ENCODE measurements around the gene ZNRF2.

ZNRF2 gene

DNA sequence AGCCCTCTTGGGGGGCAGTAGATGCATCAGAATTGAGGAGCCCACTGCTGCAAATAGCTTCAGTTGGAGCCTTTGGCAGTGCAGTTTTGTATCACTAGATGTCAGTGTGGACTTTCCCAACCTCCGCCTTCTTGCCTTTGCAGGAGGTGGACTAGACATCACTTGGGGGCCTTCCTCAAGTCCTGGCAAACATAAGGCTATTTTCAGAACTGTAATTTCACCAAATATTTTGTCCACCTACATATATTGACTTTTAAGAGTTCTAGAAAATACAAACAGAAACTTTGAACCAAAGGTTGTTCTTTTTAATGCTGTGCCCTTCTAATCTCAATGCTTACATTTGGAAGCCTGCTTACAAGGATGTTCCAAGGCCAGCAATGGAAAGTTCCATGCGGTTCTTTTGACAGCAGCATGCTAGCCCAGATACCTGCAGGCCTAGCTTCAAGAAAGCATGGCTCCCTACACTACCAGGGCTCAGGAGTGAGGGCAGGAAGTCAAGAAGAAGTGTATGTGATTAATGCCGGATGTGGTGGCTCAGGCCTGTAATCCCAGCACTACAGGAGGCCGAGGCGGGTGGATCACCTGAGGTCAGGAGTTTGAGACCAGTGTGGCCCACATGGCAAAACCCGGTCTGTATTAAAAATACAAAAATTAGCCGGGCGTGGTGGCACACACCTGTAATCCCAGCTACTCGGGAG is 8.0 kb upstream of the ZNRF2 start:
- Histone ChIP-seq H3K9me3 (ENCODE audit: control insufficient read depth, low read length) (no peaks in the 10 kb centered on the region), H3K27me3 (ENCODE audit: control insufficient read depth, insufficient read depth, low read length, poor library complexity, severe bottlenecking) (no peaks in the 10 kb centered on the region), H3K4me3 (ENCODE audit: insufficient read depth, low read depth, low read length) (no peak overlapping the region), H3K36me3 (ENCODE audit: control insufficient read depth, insufficient read depth, low read length) (no peaks in the 10 kb centered on the region), H3K27ac (ENCODE audit: insufficient read depth, low read depth, low read length, poor library complexity, severe bottlenecking) (no peak overlapping the region), H3K4me1 (ENCODE audit: control insufficient read depth, insufficient read depth, low read length) (no peaks in the 10 kb centered on the region)
- WGBS, 2 experiments: 87 to 89% methylated on average over 9 of the region's 9 CpGs

DNA sequence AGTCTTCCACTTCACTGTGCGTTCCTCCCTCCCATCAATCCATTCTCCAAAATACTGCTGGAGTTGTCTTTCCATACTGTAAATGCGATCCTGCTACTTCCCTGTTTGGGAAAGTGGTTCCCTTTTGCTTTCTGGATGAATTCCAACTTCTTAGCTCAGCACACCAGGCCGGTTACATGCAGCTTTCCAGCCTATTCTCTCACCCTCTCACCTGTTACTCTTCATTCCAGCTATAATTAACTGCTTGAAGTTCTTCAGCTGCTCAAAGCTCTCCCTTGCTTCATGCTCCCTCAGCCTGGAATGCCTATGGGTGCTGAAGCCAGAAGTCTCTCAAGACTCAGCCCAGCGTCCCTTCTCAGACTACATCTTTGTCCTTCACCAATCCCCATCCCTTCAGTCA is 6.0 kb upstream of the ZNRF2 start:
- 93 to 95% methylated on average over 4 of the region's 4 CpGs for WGBS, 2 experiments
- Histone ChIP-seq H3K27me3 (ENCODE audit: control insufficient read depth, insufficient read depth, low read length, poor library complexity, severe bottlenecking) (no peaks in the 10 kb centered on the region), H3K27ac (ENCODE audit: insufficient read depth, low read depth, low read length, poor library complexity, severe bottlenecking) (no peak overlapping the region), H3K9me3 (ENCODE audit: control insufficient read depth, low read length) (no peaks in the 10 kb centered on the region), H3K36me3 (ENCODE audit: control insufficient read depth, insufficient read depth, low read length) (no peaks in the 10 kb centered on the region), H3K4me3 (ENCODE audit: insufficient read depth, low read depth, low read length) (no peak overlapping the region), H3K4me1 (ENCODE audit: control insufficient read depth, insufficient read depth, low read length) (no peaks in the 10 kb centered on the region)

DNA sequence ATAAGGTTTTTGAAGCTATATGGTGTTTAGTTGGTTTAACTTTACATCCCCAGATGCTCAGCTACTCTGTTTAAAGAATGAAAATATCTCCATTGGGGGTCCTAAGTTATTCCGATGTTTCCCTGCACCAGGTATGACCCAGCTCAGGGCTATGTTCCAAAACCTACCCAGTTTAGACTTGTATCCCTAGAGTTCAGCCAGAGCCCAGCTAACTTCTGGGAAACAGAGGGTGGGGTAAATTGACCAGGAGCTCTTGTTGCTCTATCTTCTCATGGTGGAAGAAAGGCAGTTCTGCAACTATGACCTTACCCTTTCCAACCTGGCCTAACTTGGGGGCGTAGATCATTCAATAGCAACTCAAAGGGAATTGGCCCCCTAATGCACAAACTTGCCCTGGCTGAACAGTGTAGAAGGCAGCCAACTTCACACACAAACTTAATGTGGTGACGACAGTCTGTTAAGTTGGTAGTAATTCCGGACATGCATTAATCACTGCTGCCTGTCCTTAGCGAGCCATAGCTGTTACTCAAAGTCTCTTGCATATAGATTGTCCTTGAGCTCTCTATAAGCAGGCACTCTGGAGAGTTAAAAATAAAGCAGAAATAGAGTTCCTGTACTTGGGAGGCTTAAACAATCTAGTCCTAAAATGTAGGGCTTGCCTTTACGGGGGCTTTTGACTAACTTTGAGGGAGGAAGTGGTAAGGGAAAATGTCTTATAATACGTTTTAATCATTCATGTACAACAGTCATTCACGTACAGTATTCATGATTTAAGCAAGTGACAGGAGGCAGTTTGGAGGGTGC is 5.3 kb upstream of the ZNRF2 start:
- WGBS, 2 experiments: 93 to 96% methylated on average over 8 of the region's 8 CpGs
- no peak overlapping the region for H3K27ac ChIP-seq (ENCODE audit: insufficient read depth, low read depth, low read length, poor library complexity, severe bottlenecking)

DNA sequence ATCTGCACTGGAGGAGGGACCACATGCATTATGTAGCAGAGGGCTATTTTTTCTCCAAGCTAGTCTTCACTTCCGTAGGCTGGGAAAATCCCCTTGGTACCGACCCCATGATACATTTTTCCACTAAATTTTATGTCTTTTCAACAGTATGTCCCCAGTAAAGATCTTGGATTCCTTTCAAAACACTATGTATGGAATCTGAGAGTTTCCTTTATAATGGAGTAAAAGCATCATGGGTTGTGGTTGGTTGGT is 4.8 kb upstream of the ZNRF2 start:
- H3K36me3 ChIP-seq (ENCODE audit: control insufficient read depth, insufficient read depth, low read length): no peaks in the 10 kb centered on the region
- no peaks in the 10 kb centered on the region for H3K9me3 ChIP-seq (ENCODE audit: control insufficient read depth, low read length)
- H3K27me3 ChIP-seq (ENCODE audit: control insufficient read depth, insufficient read depth, low read length, poor library complexity, severe bottlenecking): no peaks in the 10 kb centered on the region
- no peak overlapping the region for H3K27ac ChIP-seq (ENCODE audit: insufficient read depth, low read depth, low read length, poor library complexity, severe bottlenecking)
- 95 to 96% methylated on average over 2 of the region's 2 CpGs for WGBS, 2 experiments
- H3K4me1 ChIP-seq (ENCODE audit: control insufficient read depth, insufficient read depth, low read length): no peaks in the 10 kb centered on the region
- H3K4me3 ChIP-seq (ENCODE audit: insufficient read depth, low read depth, low read length): no peak overlapping the region

More for the DNA sequence above, 5.3 kb upstream of the ZNRF2 start:
- Histone ChIP-seq H3K4me1 (ENCODE audit: control insufficient read depth, insufficient read depth, low read length) (no peaks in the 10 kb centered on the region), H3K27me3 (ENCODE audit: control insufficient read depth, insufficient read depth, low read length, poor library complexity, severe bottlenecking) (no peaks in the 10 kb centered on the region), H3K36me3 (ENCODE audit: control insufficient read depth, insufficient read depth, low read length) (no peaks in the 10 kb centered on the region), H3K4me3 (ENCODE audit: insufficient read depth, low read depth, low read length) (no peak overlapping the region), H3K9me3 (ENCODE audit: control insufficient read depth, low read length) (no peaks in the 10 kb centered on the region)

DNA sequence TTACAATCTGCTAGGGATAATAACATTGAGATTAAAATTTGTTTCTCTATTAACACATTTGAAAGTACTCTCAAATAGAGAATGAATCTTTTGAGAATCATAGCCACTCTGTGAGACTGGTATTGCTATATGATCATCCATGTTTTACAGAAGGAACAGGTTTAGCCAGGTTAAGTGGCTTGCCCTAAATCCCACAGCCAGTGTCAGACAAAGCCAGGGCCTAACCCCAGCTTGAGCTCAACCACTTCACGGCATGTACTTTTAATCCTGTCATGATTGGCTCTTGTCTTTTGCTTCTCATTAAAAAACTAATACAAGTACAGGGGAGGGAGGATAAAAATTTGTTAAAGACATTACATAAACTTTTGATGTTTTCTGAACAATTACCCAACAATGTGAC is 3.8 kb upstream of the ZNRF2 start:
- Histone ChIP-seq H3K4me3 (ENCODE audit: insufficient read depth, low read depth, low read length) (no peak overlapping the region), H3K27me3 (ENCODE audit: control insufficient read depth, insufficient read depth, low read length, poor library complexity, severe bottlenecking) (no peaks in the 10 kb centered on the region), H3K9me3 (ENCODE audit: control insufficient read depth, low read length) (no peaks in the 10 kb centered on the region), H3K27ac (ENCODE audit: insufficient read depth, low read depth, low read length, poor library complexity, severe bottlenecking) (no peak overlapping the region), H3K36me3 (ENCODE audit: control insufficient read depth, insufficient read depth, low read length) (no peaks in the 10 kb centered on the region), H3K4me1 (ENCODE audit: control insufficient read depth, insufficient read depth, low read length) (no peaks in the 10 kb centered on the region)
- 25 to 57% methylated on average over 1 of the region's 1 CpG for WGBS, 2 experiments

DNA sequence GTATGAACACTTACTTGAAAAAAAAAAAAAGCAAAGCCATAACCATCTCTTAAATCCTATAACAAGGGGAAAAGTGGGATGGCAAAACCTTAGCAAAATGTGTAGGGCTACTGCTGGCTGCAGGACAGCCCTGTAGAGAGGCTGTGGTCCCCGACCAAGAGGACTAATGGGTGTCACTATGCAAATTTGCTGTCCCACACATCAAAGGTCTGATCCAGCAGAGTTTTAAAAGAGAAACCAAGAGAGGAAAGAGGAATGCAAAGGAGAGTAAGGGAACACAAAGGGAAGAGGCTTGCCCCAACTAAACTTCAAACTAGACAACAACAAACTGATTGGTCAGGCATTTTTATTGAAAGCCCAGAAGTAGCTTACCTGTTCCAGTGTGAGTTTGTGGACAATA is 3.1 kb upstream of the ZNRF2 start:
- WGBS, 2 experiments: 5 to 9% methylated on average over 1 of the region's 1 CpG
- no peaks in the 10 kb centered on the region for H3K9me3 ChIP-seq (ENCODE audit: control insufficient read depth, low read length)

DNA sequence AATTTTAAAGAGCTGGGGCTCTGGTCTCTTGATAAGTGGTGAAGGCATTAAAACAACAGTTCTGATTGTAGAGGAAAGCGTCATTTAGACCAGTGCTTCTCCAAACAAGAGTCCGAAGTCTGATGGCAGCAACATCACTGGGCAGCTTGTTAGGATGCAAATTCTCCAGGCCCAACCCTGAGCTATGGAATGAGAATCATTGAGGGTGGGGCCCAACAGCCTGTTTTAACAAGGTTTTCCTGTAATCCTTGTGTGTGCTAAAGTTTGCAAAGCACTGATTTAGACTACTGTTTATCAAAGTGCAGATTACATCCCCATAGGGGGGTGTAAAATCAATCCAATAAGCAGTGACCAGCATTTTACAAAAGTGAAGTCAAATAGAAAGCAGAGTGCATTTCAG is 2.6 kb upstream of the ZNRF2 start:
- Histone ChIP-seq H3K27ac (ENCODE audit: insufficient read depth, low read depth, low read length, poor library complexity, severe bottlenecking) (no peak overlapping the region), H3K36me3 (ENCODE audit: control insufficient read depth, insufficient read depth, low read length) (no peaks in the 10 kb centered on the region), H3K4me1 (ENCODE audit: control insufficient read depth, insufficient read depth, low read length) (no peaks in the 10 kb centered on the region), H3K4me3 (ENCODE audit: insufficient read depth, low read depth, low read length) (no peak overlapping the region), H3K27me3 (ENCODE audit: control insufficient read depth, insufficient read depth, low read length, poor library complexity, severe bottlenecking) (no peaks in the 10 kb centered on the region), H3K9me3 (ENCODE audit: control insufficient read depth, low read length) (no peaks in the 10 kb centered on the region)
- 75 to 85% methylated on average over 2 of the region's 2 CpGs for WGBS, 2 experiments

More for the DNA sequence above, 3.1 kb upstream of the ZNRF2 start:
- no peaks in the 10 kb centered on the region for H3K36me3 ChIP-seq (ENCODE audit: control insufficient read depth, insufficient read depth, low read length)
- no peaks in the 10 kb centered on the region for H3K4me1 ChIP-seq (ENCODE audit: control insufficient read depth, insufficient read depth, low read length)
- H3K27ac ChIP-seq (ENCODE audit: insufficient read depth, low read depth, low read length, poor library complexity, severe bottlenecking): no peak overlapping the region
- no peak overlapping the region for H3K4me3 ChIP-seq (ENCODE audit: insufficient read depth, low read depth, low read length)
- H3K27me3 ChIP-seq (ENCODE audit: control insufficient read depth, insufficient read depth, low read length, poor library complexity, severe bottlenecking): no peaks in the 10 kb centered on the region

DNA sequence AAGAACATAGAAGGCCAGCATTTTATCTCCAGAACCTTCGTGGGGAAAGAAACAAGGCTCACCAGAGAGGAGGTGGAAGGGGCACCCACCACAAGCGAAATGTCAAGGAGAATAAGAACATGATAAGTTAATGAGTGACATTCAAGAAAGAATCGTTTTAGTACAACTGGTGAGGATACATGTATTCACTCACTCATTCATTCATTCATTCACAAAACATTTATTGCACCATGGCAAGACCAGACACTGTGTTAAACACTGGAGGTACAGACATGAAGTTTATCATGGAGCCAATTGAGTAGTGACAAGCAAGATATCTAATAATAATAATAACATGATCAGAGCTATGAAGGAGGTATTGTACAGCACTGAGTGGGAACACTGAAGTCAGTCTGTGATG is 1.7 kb upstream of the ZNRF2 start:
- H3K27ac ChIP-seq (ENCODE audit: insufficient read depth, low read depth, low read length, poor library complexity, severe bottlenecking): no peak overlapping the region
- no peaks in the 10 kb centered on the region for H3K9me3 ChIP-seq (ENCODE audit: control insufficient read depth, low read length)
- 89 to 97% methylated on average over 3 of the region's 3 CpGs for WGBS, 2 experiments
- H3K27me3 ChIP-seq (ENCODE audit: control insufficient read depth, insufficient read depth, low read length, poor library complexity, severe bottlenecking): no peaks in the 10 kb centered on the region
- no peaks in the 10 kb centered on the region for H3K4me1 ChIP-seq (ENCODE audit: control insufficient read depth, insufficient read depth, low read length)
- no peak overlapping the region for H3K4me3 ChIP-seq (ENCODE audit: insufficient read depth, low read depth, low read length)
- H3K36me3 ChIP-seq (ENCODE audit: control insufficient read depth, insufficient read depth, low read length): no peaks in the 10 kb centered on the region

DNA sequence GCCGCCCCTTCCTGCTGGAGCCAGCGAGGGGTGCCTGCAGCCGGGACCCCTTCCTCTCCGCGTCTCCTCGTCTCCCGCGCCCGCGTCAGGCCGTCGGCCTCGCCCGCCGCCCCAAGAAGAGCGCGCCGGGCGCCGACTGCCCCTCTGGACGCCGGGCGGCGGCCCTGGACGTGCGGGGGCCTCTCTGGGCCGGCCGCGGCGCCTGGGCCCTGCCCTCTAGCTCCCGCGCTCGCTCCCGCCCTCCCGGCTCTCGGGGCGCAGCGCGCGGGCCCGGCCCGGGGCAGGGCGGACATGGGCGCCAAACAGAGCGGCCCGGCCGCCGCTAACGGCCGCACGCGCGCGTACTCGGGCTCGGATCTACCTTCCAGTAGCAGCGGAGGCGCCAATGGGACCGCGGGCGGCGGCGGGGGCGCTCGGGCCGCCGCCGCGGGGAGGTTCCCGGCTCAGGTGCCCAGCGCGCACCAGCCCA is 704 bp downstream of the ZNRF2 start:
- Histone ChIP-seq H3K27me3 (ENCODE audit: control insufficient read depth, insufficient read depth, low read length, poor library complexity, severe bottlenecking) (no peaks in the 10 kb centered on the region), H3K27ac (ENCODE audit: insufficient read depth, low read depth, low read length, poor library complexity, severe bottlenecking) (peak overlapping the region; percentile 84), H3K4me3 (ENCODE audit: insufficient read depth, low read depth, low read length) (peak overlapping the region; percentile 79), H3K36me3 (ENCODE audit: control insufficient read depth, insufficient read depth, low read length) (no peaks in the 10 kb centered on the region), H3K4me1 (ENCODE audit: control insufficient read depth, insufficient read depth, low read length) (no peaks in the 10 kb centered on the region), H3K9me3 (ENCODE audit: control insufficient read depth, low read length) (no peaks in the 10 kb centered on the region)
- 0% methylated on average over 72 of the region's 72 CpGs for WGBS, 2 experiments

DNA sequence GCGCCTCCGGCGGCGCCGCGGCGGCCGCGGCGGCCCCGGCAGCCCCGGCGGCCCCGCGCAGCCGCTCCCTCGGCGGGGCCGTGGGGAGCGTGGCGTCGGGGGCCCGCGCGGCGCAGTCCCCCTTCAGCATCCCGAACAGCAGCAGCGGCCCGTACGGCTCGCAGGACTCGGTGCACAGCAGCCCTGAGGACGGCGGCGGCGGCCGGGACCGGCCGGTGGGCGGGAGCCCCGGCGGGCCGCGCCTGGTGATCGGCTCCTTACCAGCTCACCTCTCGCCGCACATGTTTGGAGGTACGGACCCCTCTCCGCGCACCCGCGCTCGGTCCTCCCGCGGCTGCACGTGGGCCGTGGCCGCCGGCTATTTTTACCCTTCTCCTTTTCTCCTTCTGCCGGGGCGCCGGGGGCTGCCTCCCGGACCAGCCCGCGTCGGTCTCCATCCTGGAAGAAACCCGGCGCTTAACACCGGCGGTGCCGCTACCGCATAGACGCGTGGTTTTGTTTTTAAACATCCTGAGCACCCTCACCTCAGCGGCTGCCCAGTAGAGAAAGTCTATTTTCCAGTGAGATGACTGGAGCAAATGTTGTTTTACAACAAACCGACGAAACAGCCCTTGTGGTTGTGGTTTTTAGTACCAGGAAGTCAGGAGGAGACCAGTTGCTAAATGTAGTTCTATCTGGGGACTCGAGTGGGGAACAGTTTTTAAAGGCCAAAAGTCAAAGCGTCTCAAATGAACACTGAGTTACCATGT is 1.3 kb downstream of the ZNRF2 start:
- Histone ChIP-seq H3K4me3 (ENCODE audit: insufficient read depth, low read depth, low read length) (peak overlapping the region; percentile 79), H3K4me1 (ENCODE audit: control insufficient read depth, insufficient read depth, low read length) (no peaks in the 10 kb centered on the region), H3K27ac (ENCODE audit: insufficient read depth, low read depth, low read length, poor library complexity, severe bottlenecking) (no peak overlapping the region), H3K9me3 (ENCODE audit: control insufficient read depth, low read length) (no peaks in the 10 kb centered on the region), H3K27me3 (ENCODE audit: control insufficient read depth, insufficient read depth, low read length, poor library complexity, severe bottlenecking) (no peaks in the 10 kb centered on the region), H3K36me3 (ENCODE audit: control insufficient read depth, insufficient read depth, low read length) (no peaks in the 10 kb centered on the region)
- 0% methylated on average over 79 of the region's 79 CpGs for WGBS, 2 experiments

Data from ectodermal cell (in vitro differentiated cells).